GM12878 (cell line): ENCODE results near the gene ISG15. TPM values are rescaled to one million over a fixed set of nuclear protein-coding genes. Genes with fewer than 3 reads are reported as not detected.
"Not testable (repeated sequence)": the region's sequence is repeated elsewhere in the genome, so short reads cannot be mapped to it uniquely, and the experiment has no call there.

Source experiments
- ATAC-seq: fragments of 200-7000 bp; cut with Tn5 transposase; 3 replicates; pipeline ENCODE4 v1.9.1; 2020; ENCODE audit warnings: mild to moderate bottlenecking, moderate library complexity
- BruUV-seq: library from RNA; stranded (reverse); fragments of 400-500 nt; replicated peaks from 2 replicates; lab custom pipeline; 2021; lab: Mats Ljungman, UMichigan
- CTCF ChIA-PET: fragments of 300-600 bp; sonication (Branson Sonifier 250); formaldehyde crosslinking; extraction: SDS; loops from one replicate; lab custom pipeline; 2021; ENCODE audit warnings: inconsistent platforms; lab: Yijun Ruan, JAX
- POLR2A ChIA-PET: fragments of 350-600 bp; formaldehyde crosslinking; extraction: SDS; loops from one replicate; lab custom pipeline; 2021; ENCODE audit warnings: inconsistent platforms; lab: Charles Lee
- RAD21 ChIA-PET: fragments of 300-600 bp; sonication (Branson Sonifier 250); formaldehyde crosslinking; loops from one replicate; lab custom pipeline; 2023; ENCODE audit warnings: antibody characterized with exemption; ENCODE audit not compliant: unreplicated experiment; lab: Charles Lee
- SMC1A ChIA-PET: fragments of 300-600 bp; sonication (Branson Sonifier 250); formaldehyde crosslinking; loops from one replicate; lab custom pipeline; 2023; ENCODE audit not compliant: unreplicated experiment, uncharacterized antibody; lab: Charles Lee
- DNase-seq: peaks from one replicate; pipeline ENCODE4 v3.0.0-alpha.2; 2011; ENCODE audit warnings: low read depth, low spot score
- FAIRE-seq: peaks from 3 replicates; lab custom pipeline; 2011; peaks lifted over from hg19 to GRCh38; lab: Jason Lieb, UNC
- H2AFZ ChIP-seq: 2 replicates; pipeline ENCODE4 v1.6.0; 2011; ENCODE audit warnings: low read depth, low read length, control low read depth; ENCODE audit not compliant: control insufficient read depth
- H3K27ac ChIP-seq: 2 replicates; pipeline ENCODE4 v1.5.1; 2011; ENCODE audit warnings: control low read depth; ENCODE audit not compliant: control insufficient read depth, insufficient read depth
- H3K27me3 ChIP-seq, 2 experiments: replicated peaks in 1 of 2; 2 replicates each; pipeline versions ENCODE4 v1.6.0 to v1.6.1; 2011; ENCODE audit warnings: low read length in 1 of 2; ENCODE audit not compliant: control insufficient read depth in 2 of 2, insufficient read depth in 2 of 2
- H3K36me3 ChIP-seq, 2 experiments: 2 replicates each; pipeline ENCODE4 v1.5.1; 2011; ENCODE audit warnings: low read length in 1 of 2; ENCODE audit not compliant: control insufficient read depth in 2 of 2, insufficient read depth in 2 of 2
- H3K4me1 ChIP-seq: 2 replicates; pipeline ENCODE4 v1.6.1; 2011; ENCODE audit warnings: mild to moderate bottlenecking, low read length, moderate library complexity, mixed read lengths; ENCODE audit not compliant: control insufficient read depth, insufficient read depth
- H3K4me2 ChIP-seq: 2 replicates; pipeline ENCODE4 v1.6.0; 2011; ENCODE audit warnings: control low read depth; ENCODE audit not compliant: control insufficient read depth, insufficient read depth
- H3K4me3 ChIP-seq: fragments of 200-600 bp; sonication (generic); 2 replicates; pipeline ENCODE4 v1.5.1; 2016
- H3K79me2 ChIP-seq: 2 replicates; pipeline ENCODE4 v1.6.0; 2011; ENCODE audit warnings: low read length; ENCODE audit not compliant: control insufficient read depth, insufficient read depth
- H3K9ac ChIP-seq: 2 replicates; pipeline ENCODE4 v1.8.0; 2011; ENCODE audit warnings: low read length, control low read depth, mixed read lengths; ENCODE audit not compliant: control insufficient read depth, insufficient read depth
- H3K9me3 ChIP-seq: replicated peaks from 3 replicates; pipeline ENCODE4 v1.5.1; 2011; ENCODE audit warnings: mild to moderate bottlenecking, low read length; ENCODE audit not compliant: control insufficient read depth, insufficient read depth
- H4K20me1 ChIP-seq: 2 replicates; pipeline ENCODE4 v1.6.0; 2011; ENCODE audit not compliant: control insufficient read depth, insufficient read depth
- NFYB ChIP-seq: IDR thresholded peaks from 2 replicates; pipeline ENCODE4 v1.6.1; 2011; ENCODE audit warnings: low read depth, mild to moderate bottlenecking, low read length, improper control_type of control experiment, moderate library complexity; ENCODE audit not compliant: insufficient read depth
- WGBS: methylation state at CpG from one replicate; pipeline ENCODE4 v1.1.6; 2016; ENCODE audit warnings: low lambda C conversion rate; ENCODE audit not compliant: insufficient replicate concordance, insufficient coverage; ENCODE audit errors: missing lambda C conversion rate; 5-methylcytosine and 5-hydroxymethylcytosine counted together
- in situ Hi-C: fragments of 300-500 bp; cut with MboI; formaldehyde crosslinking; loops from 9 replicates; pipeline ENCODE4 v1.14.3; 2018; ENCODE audit warnings: mixed read lengths
- intact Hi-C: fragments of 100-400 bp; cut with micrococcal nuclease; formaldehyde crosslinking; loops from one replicate; pipeline ENCODE4 v1.14.2; 2022; ENCODE audit not compliant: unreplicated experiment
- polyA plus RNA-seq, 11 experiments: library from polyadenylated mRNA; depleted of rRNA in 4 of 11; unstranded in 6 of 11; stranded (reverse) in 5 of 11; fragments of >200 nt; fragmentation: Nextera tagmentation in 4 of 11; fragmentation: Illumina TruSeq in 1 of 11; extraction: Ambion mirVana in 4 of 11; extraction: Trizol in 1 of 11; gene quantifications; 1 replicate in 1 of 11; 2 replicates in 10 of 11; pipeline versions ENCODE4 v1.2.1 to v1.2.3, GENCODE V29; 2011 to 2016; ENCODE audit warnings: inconsistent platforms in 2 of 11, missing spikeins in 2 of 11, low read depth in 1 of 11
- total RNA-seq, 4 experiments: library from RNA; depleted of rRNA in 3 of 4; stranded (reverse); fragments of >200 nt in 3 of 4; fragmentation: Illumina TruSeq in 1 of 4; extraction: Trizol in 1 of 4; gene quantifications; 2 replicates each; pipeline versions ENCODE4 v1.2.1 to v1.2.3, GENCODE V29; 2013 to 2021

Gene ISG15
- total and polyA plus RNA-seq, 10 of the 15 experiments (the other 5 are each of a cell fraction or from before 2014, with no cell fraction given): 7.8 to 384 (median 274) TPM

DNA sequence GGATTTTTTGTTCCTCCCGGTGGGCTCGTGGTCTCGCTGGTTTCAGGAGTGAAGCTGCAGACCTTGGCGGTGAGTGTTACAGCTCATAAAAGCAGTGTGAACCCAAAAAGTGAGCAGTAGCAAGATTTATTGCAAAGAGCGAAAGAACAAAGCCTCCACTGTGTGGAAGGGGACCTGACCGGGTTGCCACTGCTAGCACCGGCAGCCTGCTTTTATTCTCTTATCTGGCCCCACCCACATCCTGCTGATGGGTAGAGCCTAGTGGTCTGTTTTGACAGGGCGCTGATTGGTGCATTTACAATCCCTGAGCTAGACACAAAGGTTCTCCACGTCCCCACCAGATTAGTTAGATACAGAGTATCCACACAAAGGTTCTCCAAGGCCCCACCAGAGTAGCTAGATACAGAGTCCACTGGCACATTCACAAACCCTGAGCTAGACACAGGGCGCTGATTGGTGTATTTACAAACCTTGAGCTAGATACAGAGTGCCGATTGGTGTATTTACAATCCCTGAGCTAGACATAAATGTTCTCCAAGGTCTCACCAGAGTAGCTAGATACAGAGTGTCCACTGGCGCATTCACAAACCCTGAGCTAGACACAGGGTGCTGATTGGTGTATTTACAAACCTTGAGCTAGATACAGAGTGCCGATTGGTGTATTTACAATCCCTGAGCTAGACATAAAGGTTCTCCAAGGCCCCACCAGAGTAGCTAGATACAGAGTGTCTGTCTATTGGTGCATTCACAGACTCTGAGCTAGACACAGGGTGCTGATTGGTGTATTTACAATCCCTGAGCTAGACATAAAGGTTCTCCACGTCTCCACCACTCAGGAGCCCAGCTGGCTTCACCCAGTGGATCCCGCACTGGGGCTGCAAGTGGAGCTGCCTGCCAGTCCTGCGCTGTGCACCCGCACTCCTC is 4.4 kb downstream of the ISG15 start:
- H3K9me3 ChIP-seq, H4K20me1 ChIP-seq, BruUV-seq, H3K9ac ChIP-seq, H3K36me3 ChIP-seq, H3K4me3 ChIP-seq, H3K27ac ChIP-seq, H2AFZ ChIP-seq, H3K27me3 ChIP-seq, H3K4me2 ChIP-seq, FAIRE-seq, in situ Hi-C loops, ATAC-seq, DNase-seq: not testable (repeated sequence)
- WGBS: 80% methylated on average over 17 of the region's 17 CpGs
- POLR2A ChIA-PET: interaction anchor here (1.0 to 2.1 kb wide), 2 partner anchors 13 to 22 kb away, joined by 4 to 6 read pairs; no protein-coding TSS in a partner anchor
- Histone ChIP-seq H3K79me2 (peaks cover 24% of the 10 kb centered on the region), H3K4me1 (peaks cover 16% of the 10 kb centered on the region)
- TF ChIP-seq NFYB: peak; percentile 54; the same call in 1 of the 2 replicates
- SMC1A ChIA-PET: interaction anchor here (0.9 to 1.3 kb wide), 4 partner anchors 22 to 233 kb away, joined by 3 to 6 read pairs (median 4); no protein-coding TSS in a partner anchor
- intact Hi-C loops: loop anchor here (5.0 kb wide), 1 partner anchor 45 kb away; no protein-coding TSS in a partner anchor
- RAD21 ChIA-PET: interaction anchor here (0.8 to 3.5 kb wide), 4 partner anchors 15 to 46 kb away, joined by 3 to 28 read pairs (median 4); no protein-coding TSS in a partner anchor
- CTCF ChIA-PET: interaction anchor here (1.9 to 7.4 kb wide), 4 partner anchors 15 to 46 kb away, joined by 6 to 68 read pairs (median 32); no protein-coding TSS in a partner anchor

DNA sequence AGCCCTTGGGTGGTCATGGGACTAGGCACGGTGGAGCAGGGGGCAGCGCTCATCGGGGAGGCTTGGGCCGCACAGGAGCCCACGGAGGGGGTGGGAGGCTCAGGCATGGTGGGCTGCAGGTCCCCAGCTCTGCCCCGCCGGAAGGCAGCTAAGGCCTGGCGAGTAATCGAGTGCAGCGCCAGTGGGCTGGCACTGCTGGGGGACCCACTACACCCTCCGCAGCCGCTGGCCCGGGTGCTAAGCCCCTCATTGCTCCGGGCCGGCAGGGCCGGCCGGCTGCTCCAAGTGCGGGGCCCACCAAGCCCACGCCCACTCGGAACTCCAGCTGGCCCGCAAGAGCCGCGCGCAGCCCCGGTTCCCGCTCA is 5.0 kb downstream of the ISG15 start:
- Histone ChIP-seq H3K4me1 (peaks cover 14% of the 10 kb centered on the region), H3K79me2 (peaks cover 24% of the 10 kb centered on the region)
- intact Hi-C loops: loop anchor here (5.0 kb wide), 1 partner anchor 44 kb away; no protein-coding TSS in a partner anchor
- H3K36me3 ChIP-seq, H3K4me3 ChIP-seq, H3K4me2 ChIP-seq, H2AFZ ChIP-seq, H3K27ac ChIP-seq, H3K9ac ChIP-seq, in situ Hi-C loops, ATAC-seq, BruUV-seq, H3K27me3 ChIP-seq, H4K20me1 ChIP-seq, FAIRE-seq, DNase-seq, H3K9me3 ChIP-seq: not testable (repeated sequence)
- 91% methylated on average over 26 of the region's 26 CpGs for WGBS
- ChIA-PET RAD21 (interaction anchor here (0.8 to 3.5 kb wide), 6 partner anchors 14 to 46 kb away, joined by 3 to 28 read pairs (median 4); no protein-coding TSS in a partner anchor), SMC1A (interaction anchor here (0.9 to 1.3 kb wide), 5 partner anchors 14 to 232 kb away, joined by 3 to 6 read pairs (median 3); no protein-coding TSS in a partner anchor), CTCF (interaction anchor here (0.8 to 7.4 kb wide), 7 partner anchors 14 to 353 kb away, joined by 3 to 68 read pairs (median 6); no protein-coding TSS in a partner anchor), POLR2A (interaction anchor here (2.1 kb wide), 1 partner anchor 13 kb away, joined by 6 read pairs; no protein-coding TSS in a partner anchor)
